ENCODE measurements around the gene GALNT17. TPM values are rescaled to one million over a fixed set of nuclear protein-coding genes. Genes with fewer than 3 reads are reported as not detected.
"Not testable (repeated sequence)": the region's sequence is repeated elsewhere in the genome, so short reads cannot be mapped to it uniquely, and the experiment has no call there.

GALNT17 gene
- total RNA-seq, 1 experiment from 2014 or later = not detected

GRCh38 chr7:71591876-71592275 lies 459.9 kb downstream of the GALNT17 start:
- no peaks in the 10 kb centered on the region for H3K36me3 ChIP-seq (ENCODE audit: control insufficient read depth, insufficient read depth, low read length)
- in situ Hi-C loops (cut with HindIII; ENCODE audit: low pct_unique_long_range_greater_than_20kb, low sequenced_read_pairs) = no loop called here
- ATAC-seq (no peak), DNase-seq (ENCODE audit: low read depth, low spot score) (no peak)
- no peak for TF ChIP-seq CTCF (IDR thresholded peaks at IDR 0.05)
- TF ChIP-seq SIN3A (IDR thresholded peaks at IDR 0.05; ENCODE audit: borderline replicate concordance, insufficient read depth, low read depth, low read length) = no peak
- no peak for TF ChIP-seq TCF7L2 (IDR thresholded peaks at IDR 0.05; ENCODE audit: low read depth, low read length)
- no peak for TF ChIP-seq REST (IDR thresholded peaks at IDR 0.05; ENCODE audit: insufficient read depth in 1 of 2, low read depth in 2 of 2, low read length in 1 of 2)
- TF ChIP-seq POLR2AphosphoS5 (IDR thresholded peaks at IDR 0.05; ENCODE audit: low read depth, low read length) = no peak
- CTCF ChIA-PET = no interaction called here
- POLR2A ChIA-PET = interaction anchor here (0.6 kb wide), 1 partner anchor 14 kb away, joined by 6 read pairs; no protein-coding TSS in a partner anchor
- no peaks in the 10 kb centered on the region for H3K9me3 ChIP-seq (ENCODE audit: control insufficient read depth, insufficient read depth, low read depth, low read length)
- H3K27ac ChIP-seq (ENCODE audit: low read length) = no peak overlapping the region
- no peak overlapping the region for H3K4me3 ChIP-seq (ENCODE audit: low read depth in 2 of 2, low read length in 2 of 2)
- no TSS peak for BruUV-seq (replicated peaks)
- H3K27me3 ChIP-seq (ENCODE audit: control insufficient read depth, insufficient read depth, low read length) = no peaks in the 10 kb centered on the region
- intact Hi-C loops (cut with micrococcal nuclease; ENCODE audit: unreplicated experiment) = no loop called here
- H3K4me1 ChIP-seq (ENCODE audit: control insufficient read depth, insufficient read depth, low read length) = no peaks in the 10 kb centered on the region

DNA sequence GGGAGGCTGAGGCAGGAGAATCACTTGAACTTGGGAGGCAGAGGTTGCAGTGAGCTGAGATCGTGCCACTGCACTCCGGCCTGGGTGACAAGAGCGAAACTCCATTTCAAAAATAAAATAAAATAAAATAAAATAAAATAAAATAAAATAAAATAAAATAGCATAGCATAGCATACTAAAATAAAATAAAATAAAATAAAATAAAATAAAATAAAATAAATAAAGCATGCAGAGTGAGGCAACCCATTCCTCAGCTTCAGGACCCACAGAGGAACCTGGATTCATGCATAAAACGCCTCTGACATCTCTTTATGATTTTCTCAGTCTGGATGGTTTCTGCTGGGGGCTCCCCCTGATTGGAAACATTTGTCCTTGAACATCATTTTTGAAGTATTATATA lies 460.4 kb downstream of the GALNT17 start:
- H3K9me3 ChIP-seq (ENCODE audit: control insufficient read depth, insufficient read depth, low read depth, low read length); H3K36me3 ChIP-seq (ENCODE audit: control insufficient read depth, insufficient read depth, low read length); H3K27me3 ChIP-seq (ENCODE audit: control insufficient read depth, insufficient read depth, low read length); H3K4me1 ChIP-seq (ENCODE audit: control insufficient read depth, insufficient read depth, low read length); in situ Hi-C loops (cut with HindIII; ENCODE audit: low pct_unique_long_range_greater_than_20kb, low sequenced_read_pairs); H3K27ac ChIP-seq (ENCODE audit: low read length); ATAC-seq; H3K4me3 ChIP-seq (ENCODE audit: low read depth in 2 of 2, low read length in 2 of 2); BruUV-seq (replicated peaks); intact Hi-C loops (cut with micrococcal nuclease; ENCODE audit: unreplicated experiment); CTCF ChIA-PET; DNase-seq (ENCODE audit: low read depth, low spot score): not testable (repeated sequence)
- POLR2A ChIA-PET = interaction anchor here (0.6 kb wide), 1 partner anchor 13 kb away, joined by 6 read pairs; no protein-coding TSS in a partner anchor

DNA sequence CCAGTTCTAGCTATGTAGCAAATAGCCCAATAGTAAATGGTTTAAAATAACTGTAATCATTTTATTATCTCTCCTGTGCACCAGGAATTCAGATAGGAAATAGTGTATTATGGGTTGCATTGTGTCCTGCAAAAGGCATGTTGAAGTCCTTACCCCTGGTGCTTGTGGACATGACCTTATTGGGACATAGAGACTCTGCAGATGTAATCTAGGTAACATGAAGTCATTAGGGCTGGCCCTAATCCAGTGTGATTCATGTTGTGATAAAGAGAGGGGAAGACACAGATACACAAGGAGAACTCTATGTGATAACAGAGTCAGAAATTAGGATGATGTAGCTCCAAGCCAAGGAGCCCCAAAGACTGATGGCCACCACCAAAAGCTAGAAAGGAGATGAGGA lies 462.8 kb downstream of the GALNT17 start:
- no peak overlapping the region for H3K4me3 ChIP-seq (ENCODE audit: low read depth in 2 of 2, low read length in 2 of 2)
- TF ChIP-seq CTCF (IDR thresholded peaks at IDR 0.05) (no peak), TCF7L2 (IDR thresholded peaks at IDR 0.05; ENCODE audit: low read depth, low read length) (no peak), REST (IDR thresholded peaks at IDR 0.05; ENCODE audit: insufficient read depth in 1 of 2, low read depth in 2 of 2, low read length in 1 of 2) (no peak), SIN3A (IDR thresholded peaks at IDR 0.05; ENCODE audit: borderline replicate concordance, insufficient read depth, low read depth, low read length) (no peak), POLR2AphosphoS5 (IDR thresholded peaks at IDR 0.05; ENCODE audit: low read depth, low read length) (no peak)
- ChIA-PET CTCF (no interaction called here), POLR2A (no interaction called here)
- in situ Hi-C loops (cut with HindIII; ENCODE audit: low pct_unique_long_range_greater_than_20kb, low sequenced_read_pairs) = no loop called here
- DNase-seq (ENCODE audit: low read depth, low spot score) (no peak), ATAC-seq (no peak)
- no TSS peak for BruUV-seq (replicated peaks)
- H3K27ac ChIP-seq (ENCODE audit: low read length) = no peak overlapping the region
- H3K36me3 ChIP-seq (ENCODE audit: control insufficient read depth, insufficient read depth, low read length) = no peaks in the 10 kb centered on the region
- intact Hi-C loops (cut with micrococcal nuclease; ENCODE audit: unreplicated experiment) = no loop called here
- no peaks in the 10 kb centered on the region for H3K9me3 ChIP-seq (ENCODE audit: control insufficient read depth, insufficient read depth, low read depth, low read length)
- no peaks in the 10 kb centered on the region for H3K27me3 ChIP-seq (ENCODE audit: control insufficient read depth, insufficient read depth, low read length)
- no peaks in the 10 kb centered on the region for H3K4me1 ChIP-seq (ENCODE audit: control insufficient read depth, insufficient read depth, low read length)
